ENCODE data around the gene UCHL3. TPM values are rescaled to one million over a fixed set of nuclear protein-coding genes. Genes with fewer than 3 reads are reported as not detected.

The UCHL3 gene
- total RNA-seq, 4 donors from 2014 or later, result 17.9 to 28.8 (median 25.4) TPM

DNA sequence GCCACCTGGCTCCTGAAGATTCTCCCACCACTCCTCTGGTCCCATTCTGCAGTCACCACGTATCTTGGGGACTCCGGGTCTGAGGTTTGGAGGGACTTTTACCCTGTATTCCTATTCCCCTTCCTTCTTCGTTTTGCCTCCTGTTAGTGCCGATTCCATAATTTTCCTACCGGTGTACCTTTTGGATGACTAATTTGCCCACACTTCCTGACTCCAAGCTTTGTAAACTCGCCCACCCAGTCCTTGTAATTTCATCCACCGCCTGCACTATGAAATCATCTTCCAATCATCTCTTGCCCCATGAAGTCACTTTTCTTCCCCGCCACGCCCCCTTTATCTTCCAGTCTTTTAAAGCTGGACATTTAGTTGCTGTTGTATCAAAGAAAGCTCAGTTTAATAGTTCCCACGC lies 572 bp downstream of the UCHL3 start:
- no peak for DNase-seq (ENCODE audit: low spot score)
- peak; percentile 29 for ATAC-seq (ENCODE audit: low FRiP score)
- TF ChIP-seq, protein P1, sequence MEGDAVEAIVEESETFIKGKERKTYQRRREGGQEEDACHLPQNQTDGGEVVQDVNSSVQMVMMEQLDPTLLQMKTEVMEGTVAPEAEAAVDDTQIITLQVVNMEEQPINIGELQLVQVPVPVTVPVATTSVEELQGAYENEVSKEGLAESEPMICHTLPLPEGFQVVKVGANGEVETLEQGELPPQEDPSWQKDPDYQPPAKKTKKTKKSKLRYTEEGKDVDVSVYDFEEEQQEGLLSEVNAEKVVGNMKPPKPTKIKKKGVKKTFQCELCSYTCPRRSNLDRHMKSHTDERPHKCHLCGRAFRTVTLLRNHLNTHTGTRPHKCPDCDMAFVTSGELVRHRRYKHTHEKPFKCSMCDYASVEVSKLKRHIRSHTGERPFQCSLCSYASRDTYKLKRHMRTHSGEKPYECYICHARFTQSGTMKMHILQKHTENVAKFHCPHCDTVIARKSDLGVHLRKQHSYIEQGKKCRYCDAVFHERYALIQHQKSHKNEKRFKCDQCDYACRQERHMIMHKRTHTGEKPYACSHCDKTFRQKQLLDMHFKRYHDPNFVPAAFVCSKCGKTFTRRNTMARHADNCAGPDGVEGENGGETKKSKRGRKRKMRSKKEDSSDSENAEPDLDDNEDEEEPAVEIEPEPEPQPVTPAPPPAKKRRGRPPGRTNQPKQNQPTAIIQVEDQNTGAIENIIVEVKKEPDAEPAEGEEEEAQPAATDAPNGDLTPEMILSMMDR (IDR thresholded peaks at IDR 0.05), result no peak

GRCh38 chr13:75554464-75554863 lies 4.9 kb downstream of the UCHL3 start:
- no peak for DNase-seq (ENCODE audit: low spot score)
- no peak for ATAC-seq (ENCODE audit: low FRiP score)
- TF ChIP-seq, protein P1 (IDR thresholded peaks at IDR 0.05), result no peak

DNA sequence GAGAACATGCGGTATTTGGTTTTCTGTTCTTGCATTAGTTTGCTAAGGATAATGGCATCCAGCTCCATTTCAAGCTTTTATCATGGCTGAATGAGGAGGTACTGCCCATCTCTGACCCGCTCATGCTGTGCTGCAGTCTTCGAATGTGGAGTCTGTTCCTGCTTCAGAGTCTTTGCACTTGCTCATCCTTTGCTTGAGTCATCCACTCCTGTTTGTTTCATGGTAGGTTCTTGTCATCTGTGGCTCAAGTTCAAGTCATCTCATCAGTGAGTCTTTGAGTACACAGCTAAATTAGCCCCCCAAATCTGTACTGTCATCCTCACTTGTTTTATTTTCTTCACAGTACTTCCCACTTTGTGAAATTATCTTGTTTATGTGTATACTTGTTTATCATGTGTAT lies 5.4 kb downstream of the UCHL3 start:
- DNase-seq (ENCODE audit: low spot score), result no peak
- TF ChIP-seq, protein P1 (IDR thresholded peaks at IDR 0.05), result no peak
- no peak for ATAC-seq (ENCODE audit: low FRiP score)

- TF ChIP-seq, protein P1 (IDR thresholded peaks at IDR 0.05), result no peak
- DNase-seq (ENCODE audit: low spot score), result no peak
- no peak for ATAC-seq (ENCODE audit: low FRiP score)
Measured at GRCh38 chr13:75555836-75556235, 6.2 kb downstream of the UCHL3 start.

DNA sequence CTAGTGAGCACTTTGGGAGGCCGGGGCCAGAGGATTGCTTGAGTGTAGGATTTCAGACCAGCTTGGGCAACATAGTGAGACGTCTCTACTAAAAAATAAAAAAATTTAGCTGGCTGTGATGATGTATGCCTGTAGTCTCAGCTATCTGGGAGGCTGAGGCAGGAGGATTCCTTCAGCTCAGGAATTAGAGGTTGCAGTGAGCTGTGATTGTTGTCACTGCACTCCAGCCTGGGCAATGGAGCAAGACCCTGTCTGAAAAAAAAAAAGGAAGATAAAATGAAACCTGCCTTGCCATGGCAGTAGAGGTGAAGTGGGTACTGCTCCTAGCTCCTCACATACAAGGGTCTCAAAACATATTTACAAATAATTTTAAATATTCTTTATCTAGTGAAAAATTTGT lies 7.4 kb downstream of the UCHL3 start:
- no peak for ATAC-seq (ENCODE audit: low FRiP score)
- no peak for DNase-seq (ENCODE audit: low spot score)
- TF ChIP-seq, protein P1 (IDR thresholded peaks at IDR 0.05), result no peak

DNA sequence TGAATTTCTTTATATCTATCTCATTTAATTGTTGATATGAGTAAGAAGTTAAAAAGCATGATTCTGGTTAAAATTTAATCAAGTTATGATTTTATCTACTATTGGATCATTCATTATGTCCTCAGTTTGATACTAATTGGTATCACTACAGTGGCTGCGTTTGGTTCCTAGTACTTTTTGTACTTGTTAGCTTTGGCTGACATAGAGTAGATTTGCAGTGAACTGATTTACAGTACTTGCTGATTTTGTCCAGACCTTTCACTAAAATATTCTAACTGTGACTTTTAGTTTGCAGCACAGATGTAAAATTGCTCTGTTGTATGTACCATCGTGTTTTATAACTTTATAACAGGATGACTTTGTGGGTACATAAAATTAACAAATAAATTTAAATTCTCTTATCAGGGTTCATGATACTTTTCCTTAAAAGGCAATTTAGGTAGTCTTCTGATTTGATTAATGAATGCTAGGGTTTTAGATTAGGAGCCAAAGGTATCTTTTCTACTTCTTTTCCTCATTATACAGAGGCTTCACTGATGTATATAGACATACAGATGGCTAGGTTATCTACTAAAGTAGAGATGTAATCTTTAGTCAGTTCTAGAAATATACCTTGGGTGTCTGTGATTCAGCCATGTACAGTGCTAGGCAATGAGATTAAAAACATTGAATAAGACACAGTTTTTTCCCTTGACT lies 8.7 kb downstream of the UCHL3 start:
- DNase-seq (ENCODE audit: low spot score), result no peak
- ATAC-seq (ENCODE audit: low FRiP score), result no peak
- TF ChIP-seq, protein P1 (IDR thresholded peaks at IDR 0.05), result no peak

- ATAC-seq (ENCODE audit: low FRiP score), result no peak
Measured at GRCh38 chr13:75566658-75567057, 17.1 kb downstream of the UCHL3 start.

More at GRCh38 chr13:75566658-75567057, 17.1 kb downstream of the UCHL3 start:
- DNase-seq (ENCODE audit: low spot score), result no peak
- TF ChIP-seq, protein P1 (IDR thresholded peaks at IDR 0.05), result no peak
